Endodermal cell (in vitro differentiated cells): ENCODE results near the gene TSKU. TPM values are rescaled to one million over a fixed set of nuclear protein-coding genes. Genes with fewer than 3 reads are reported as not detected.
A peak's percentile ranks its signal among the peaks of the same experiment; 100 is the strongest.

Experiments
- DNase-seq: peaks from one replicate; pipeline ENCODE4 v3.0.0-alpha.2; 2017
- H3K27ac ChIP-seq: 2 replicates; pipeline ENCODE4 v1.5.1; 2013; ENCODE audit warnings: mild to moderate bottlenecking, low read depth, low read length, moderate library complexity
- H3K27me3 ChIP-seq: 2 replicates; pipeline ENCODE4 v1.6.1; 2013; ENCODE audit warnings: mild to moderate bottlenecking, low read length, moderate library complexity; ENCODE audit not compliant: insufficient read depth, control insufficient read depth, poor library complexity, severe bottlenecking
- H3K36me3 ChIP-seq: 2 replicates; pipeline ENCODE4 v1.7.0; 2013; ENCODE audit warnings: mild to moderate bottlenecking, low read length, moderate library complexity; ENCODE audit not compliant: control insufficient read depth, insufficient read depth
- H3K4me1 ChIP-seq: one replicate; pipeline ENCODE4 v1.7.0; 2013; ENCODE audit warnings: low read length; ENCODE audit not compliant: control insufficient read depth, insufficient read depth
- H3K4me3 ChIP-seq: 2 replicates; pipeline ENCODE4 v1.5.1; 2013; ENCODE audit warnings: mild to moderate bottlenecking, low read length, moderate library complexity
- H3K9ac ChIP-seq: 2 replicates; pipeline ENCODE4 v1.6.1; 2013; ENCODE audit warnings: mild to moderate bottlenecking, low read length, moderate library complexity; ENCODE audit not compliant: poor library complexity, severe bottlenecking; ENCODE audit errors: extremely low read depth
- H3K9me3 ChIP-seq: 2 replicates; pipeline ENCODE4 v1.6.1; 2013; ENCODE audit warnings: mild to moderate bottlenecking, low read length, moderate library complexity; ENCODE audit not compliant: control insufficient read depth
- H3K27ac Mint-ChIP-seq: 2 replicates; pipeline ENCODE4 v1.8.0; 2020; ENCODE audit warnings: mixed read lengths
- H3K27me3 Mint-ChIP-seq: 2 replicates; pipeline ENCODE4 v1.8.0; 2021; ENCODE audit warnings: mild to moderate bottlenecking, mixed read lengths; ENCODE audit not compliant: insufficient read depth
- H3K36me3 Mint-ChIP-seq: 2 replicates; pipeline ENCODE4 v1.8.0; 2020; ENCODE audit warnings: low read depth, mixed read lengths
- H3K4me1 Mint-ChIP-seq: 2 replicates; pipeline ENCODE4 v1.8.0; 2020; ENCODE audit warnings: mixed read lengths
- H3K4me3 Mint-ChIP-seq: 2 replicates; pipeline ENCODE4 v1.8.0; 2020; ENCODE audit warnings: mild to moderate bottlenecking, moderate library complexity, mixed read lengths
- H3K9me3 Mint-ChIP-seq: 2 replicates; pipeline ENCODE4 v1.8.0; 2020; ENCODE audit warnings: mild to moderate bottlenecking, mixed read lengths
- CTCF ChIP-seq: fragments of 200-600 bp; sonication (generic); conservative IDR thresholded peaks from 2 replicates; pipeline ENCODE4 v1.5.0; 2021; ENCODE audit warnings: antibody characterized with exemption, mild to moderate bottlenecking
- WGBS, 2 experiments: methylation state at CpG; one replicate each; pipeline versions ENCODE4 v1.1.5 to v1.1.7; 2013; ENCODE audit warnings: missing lambda C conversion rate in 2 of 2, mixed read lengths in 1 of 2; ENCODE audit not compliant: insufficient coverage in 1 of 2, insufficient read length in 1 of 2; 5-methylcytosine and 5-hydroxymethylcytosine counted together
- total RNA-seq, 2 donors: library from RNA; stranded (reverse); fragmentation: NEBNext Ultra II Directional in 1 of 2; extraction: Animal tissue kit (Norgen Biotek cat#: 25700) in 1 of 2; gene quantifications; 2 replicates in 1 of 2; 3 replicates in 1 of 2; pipeline ENCODE4 v1.2.1, GENCODE V29; 2021

TSKU gene
- total RNA-seq, 2 donors from 2014 or later, result 105 to 130 TPM

GRCh38 chr11:76787271-76787670, 4.1 kb downstream of the TSKU start:
- H3K4me3 Mint-ChIP-seq, result peak overlapping the region; percentile 90
- H3K4me1 Mint-ChIP-seq, result peaks cover 70% of the 10 kb centered on the region
- H3K9me3 ChIP-seq, result peaks cover 33% of the 10 kb centered on the region
- peaks cover 26% of the 10 kb centered on the region for H3K9me3 Mint-ChIP-seq
- peaks cover 41% of the 10 kb centered on the region for H3K4me1 ChIP-seq
- peaks cover 62% of the 10 kb centered on the region for H3K36me3 Mint-ChIP-seq
- 90 to 97% methylated on average over 4 of the region's 4 CpGs for WGBS, 2 experiments
- no peaks in the 10 kb centered on the region for H3K27me3 ChIP-seq
- H3K27me3 Mint-ChIP-seq, result no peaks in the 10 kb centered on the region
- peak overlapping the region; percentile 99 for H3K4me3 ChIP-seq
- DNase-seq, result no peak
- TF ChIP-seq CTCF, result no peak
- H3K36me3 ChIP-seq, result peaks cover 59% of the 10 kb centered on the region
- H3K27ac Mint-ChIP-seq, result peak overlapping the region; percentile 99
- no peak overlapping the region for H3K9ac ChIP-seq
- H3K27ac ChIP-seq, result no peak overlapping the region

- peak overlapping the region; percentile 90 for H3K4me3 Mint-ChIP-seq
- H3K27me3 Mint-ChIP-seq, result no peaks in the 10 kb centered on the region
- WGBS, 2 experiments, result 66 to 84% methylated on average over 11 to 12 of the region's 12 CpGs
- Histone ChIP-seq H3K27me3 (no peaks in the 10 kb centered on the region), H3K4me1 (peaks cover 44% of the 10 kb centered on the region), H3K9me3 (peaks cover 41% of the 10 kb centered on the region), H3K36me3 (peaks cover 67% of the 10 kb centered on the region), H3K27ac (no peak overlapping the region), H3K9ac (no peak overlapping the region), H3K4me3 (peak overlapping the region; percentile 61)
- no peak for TF ChIP-seq CTCF
- peaks cover 33% of the 10 kb centered on the region for H3K9me3 Mint-ChIP-seq
- peak; percentile 87 for DNase-seq
- H3K36me3 Mint-ChIP-seq, result peaks cover 69% of the 10 kb centered on the region
- peaks cover 78% of the 10 kb centered on the region for H3K4me1 Mint-ChIP-seq
- H3K27ac Mint-ChIP-seq, result peak overlapping the region; percentile 99
Measured at GRCh38 chr11:76787911-76788596, 4.9 kb downstream of the TSKU start.

GRCh38 chr11:76788661-76789442, 5.7 kb downstream of the TSKU start:
- H3K4me1 Mint-ChIP-seq, result peaks cover 86% of the 10 kb centered on the region

More at GRCh38 chr11:76788661-76789442, 5.7 kb downstream of the TSKU start:
- H3K9me3 ChIP-seq, result peaks cover 41% of the 10 kb centered on the region
- peak overlapping the region; percentile 90 for H3K4me3 Mint-ChIP-seq
- no peak overlapping the region for H3K27ac ChIP-seq
- peaks cover 51% of the 10 kb centered on the region for H3K4me1 ChIP-seq
- peak; percentile 77 for DNase-seq
- TF ChIP-seq CTCF, result no peak
- 68 to 88% methylated on average over 9 to 10 of the region's 10 CpGs for WGBS, 2 experiments
- no peaks in the 10 kb centered on the region for H3K27me3 Mint-ChIP-seq
- peaks cover 75% of the 10 kb centered on the region for H3K36me3 ChIP-seq
- no peak overlapping the region for H3K9ac ChIP-seq
- peaks cover 33% of the 10 kb centered on the region for H3K9me3 Mint-ChIP-seq
- peaks cover 74% of the 10 kb centered on the region for H3K36me3 Mint-ChIP-seq
- H3K27me3 ChIP-seq, result no peaks in the 10 kb centered on the region
- H3K27ac Mint-ChIP-seq, result peak overlapping the region; percentile 99
- peak overlapping the region; percentile 37 for H3K4me3 ChIP-seq
